Chondrocyte (in vitro differentiated cells): ENCODE data around the gene TOX2. TPM values are rescaled to one million over a fixed set of nuclear protein-coding genes. Genes with fewer than 3 reads are reported as not detected.

Source experiments
- DNase-seq: peaks from one replicate; pipeline ENCODE4 v3.0.0; 2021; ENCODE audit warnings: mixed read lengths, low spot score
- H3K27ac Mint-ChIP-seq: one replicate; pipeline ENCODE4 v1.8.0; 2021; ENCODE audit warnings: mild to moderate bottlenecking, moderate library complexity, mixed read lengths; ENCODE audit not compliant: unreplicated experiment
- H3K27me3 Mint-ChIP-seq: 2 replicates; pipeline ENCODE4 v1.8.0; 2021; ENCODE audit warnings: low read depth, mixed read lengths
- H3K36me3 Mint-ChIP-seq: 2 replicates; pipeline ENCODE4 v1.8.0; 2021; ENCODE audit warnings: low read depth, mixed read lengths
- H3K4me1 Mint-ChIP-seq: 2 replicates; pipeline ENCODE4 v1.8.0; 2021; ENCODE audit warnings: low read depth, mild to moderate bottlenecking, mixed read lengths
- H3K4me3 Mint-ChIP-seq: one replicate; pipeline ENCODE4 v1.8.0; 2021; ENCODE audit warnings: mild to moderate bottlenecking, moderate library complexity, mixed read lengths; ENCODE audit not compliant: unreplicated experiment
- H3K9me3 Mint-ChIP-seq: 2 replicates; pipeline ENCODE4 v1.8.0; 2021; ENCODE audit warnings: low read depth, mixed read lengths
- CTCF ChIP-seq: fragments of 200-600 bp; sonication (generic); IDR thresholded peaks from 2 replicates; pipeline ENCODE4 v1.5.0; 2021; ENCODE audit warnings: antibody characterized with exemption, mild to moderate bottlenecking, moderate library complexity
- total RNA-seq: library from RNA; stranded (reverse); gene quantifications from 3 replicates; pipeline ENCODE4 v1.2.1, GENCODE V29; 2021

The TOX2 gene
- total RNA-seq, 1 donor from 2014 or later = 0.12 TPM

- Mint-ChIP-seq H3K27ac (no peak overlapping the region), H3K4me3 (no peak overlapping the region), H3K27me3 (peaks cover 7% of the 10 kb centered on the region), H3K36me3 (no peaks in the 10 kb centered on the region), H3K4me1 (peaks cover 4% of the 10 kb centered on the region), H3K9me3 (no peaks in the 10 kb centered on the region)
- DNase-seq = no peak
- no peak for TF ChIP-seq CTCF
Measured at GRCh38 chr20:44065401-44066340, 151.0 kb downstream of the TOX2 start.

- no peak for TF ChIP-seq CTCF
- Mint-ChIP-seq H3K27me3 (peaks cover 12% of the 10 kb centered on the region), H3K9me3 (no peaks in the 10 kb centered on the region), H3K36me3 (no peaks in the 10 kb centered on the region), H3K4me3 (no peak overlapping the region), H3K4me1 (peaks cover 4% of the 10 kb centered on the region), H3K27ac (no peak overlapping the region)
- DNase-seq = no peak
Measured at GRCh38 chr20:44066645-44067606, 152.3 kb downstream of the TOX2 start.

- Mint-ChIP-seq H3K27me3 (peaks cover 16% of the 10 kb centered on the region), H3K4me3 (no peak overlapping the region), H3K9me3 (no peaks in the 10 kb centered on the region), H3K27ac (no peak overlapping the region), H3K4me1 (peaks cover under 1% of the 10 kb centered on the region), H3K36me3 (no peaks in the 10 kb centered on the region)
- no peak for DNase-seq
- TF ChIP-seq CTCF = no peak
Measured at GRCh38 chr20:44067650-44068081, 153.0 kb downstream of the TOX2 start.

- Mint-ChIP-seq H3K4me3 (no peak overlapping the region), H3K4me1 (no peaks in the 10 kb centered on the region), H3K27me3 (peaks cover 21% of the 10 kb centered on the region), H3K36me3 (no peaks in the 10 kb centered on the region), H3K27ac (no peak overlapping the region), H3K9me3 (no peaks in the 10 kb centered on the region)
- DNase-seq = no peak
- TF ChIP-seq CTCF = no peak
Measured at GRCh38 chr20:44068316-44069201, 153.9 kb downstream of the TOX2 start.
